Activated CD4-positive, alpha-beta T cell treated with anti-CD3 and anti-CD28 coated beads, Interleukin-2, amount 50 U/mL, for 1 hour (primary cell): ENCODE measurements around the gene CREB5.
A peak's percentile ranks its signal among the peaks of the same experiment; 100 is the strongest.

Experiments used
- DNase-seq: peaks from one replicate; pipeline ENCODE4 v3.0.0-alpha.2; 2020

CREB5 gene

GRCh38 chr7:28407651-28408050 is 4.7 kb upstream of the CREB5 start:
- DNase-seq, result no peak

- no peak for DNase-seq
Measured at GRCh38 chr7:28408105-28408959, 4.0 kb upstream of the CREB5 start.

GRCh38 chr7:28408960-28409715 is 3.2 kb upstream of the CREB5 start:
- peak; percentile 34 for DNase-seq

GRCh38 chr7:28409716-28410627 is 2.3 kb upstream of the CREB5 start:
- DNase-seq, result no peak

GRCh38 chr7:28410628-28411531 is 1.4 kb upstream of the CREB5 start:
- no peak for DNase-seq

GRCh38 chr7:28413011-28413410 is 693 bp downstream of the CREB5 start:
- DNase-seq, result no peak

GRCh38 chr7:28414453-28414852 is 2.1 kb downstream of the CREB5 start:
- DNase-seq, result no peak

GRCh38 chr7:28417321-28417940 is 5.1 kb downstream of the CREB5 start:
- DNase-seq, result no peak

GRCh38 chr7:28418311-28418710 is 6.0 kb downstream of the CREB5 start:
- DNase-seq, result no peak

GRCh38 chr7:28418966-28419365 is 6.6 kb downstream of the CREB5 start:
- DNase-seq, result no peak

GRCh38 chr7:28419716-28420115 is 7.4 kb downstream of the CREB5 start:
- DNase-seq, result no peak

GRCh38 chr7:28423112-28423511 is 10.8 kb downstream of the CREB5 start:
- DNase-seq, result no peak

GRCh38 chr7:28423918-28424514 is 11.7 kb downstream of the CREB5 start:
- no peak for DNase-seq

GRCh38 chr7:28425496-28425895 is 13.2 kb downstream of the CREB5 start:
- no peak for DNase-seq

GRCh38 chr7:28427236-28427635 is 14.9 kb downstream of the CREB5 start:
- DNase-seq, result no peak

GRCh38 chr7:28430616-28431015 is 18.3 kb downstream of the CREB5 start:
- no peak for DNase-seq

GRCh38 chr7:28432105-28432504 is 19.8 kb downstream of the CREB5 start:
- no peak for DNase-seq

- DNase-seq, result no peak
Measured at GRCh38 chr7:28433039-28433438, 20.7 kb downstream of the CREB5 start.

- no peak for DNase-seq
Measured at GRCh38 chr7:28433699-28434219, 21.4 kb downstream of the CREB5 start.

- no peak for DNase-seq
Measured at GRCh38 chr7:28434510-28434909, 22.2 kb downstream of the CREB5 start.

GRCh38 chr7:28435152-28435551 is 22.8 kb downstream of the CREB5 start:
- no peak for DNase-seq
